Measurements from ENCODE around the gene CFDP1.

Gene CFDP1

DNA sequence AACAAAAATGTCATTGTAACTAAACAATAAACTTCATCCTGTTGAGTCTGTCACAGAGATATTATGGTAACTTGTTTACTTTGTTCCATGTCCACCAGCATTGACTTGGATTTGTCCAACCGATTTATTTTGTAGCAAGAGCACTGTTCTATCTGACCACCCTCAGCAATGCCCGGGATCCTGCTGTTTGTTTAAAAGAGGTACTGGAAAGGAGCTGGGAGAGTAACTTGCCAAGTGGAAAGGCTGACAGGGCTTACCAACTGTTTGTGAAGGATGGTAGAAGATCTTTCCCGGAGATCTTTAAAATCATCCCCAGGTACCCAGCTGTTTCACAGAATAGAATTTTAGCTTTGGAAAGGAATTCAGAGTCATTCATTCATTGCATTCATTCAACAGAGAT lies 122.8 kb downstream of the CFDP1 start:
- TF ChIP-seq FOXP2 (optimal IDR thresholded peaks at IDR 0.05; ENCODE audit: borderline replicate concordance, extremely low read depth, extremely low read length, insufficient read depth) (no peak), TAF1 (IDR thresholded peaks at IDR 0.05; ENCODE audit: borderline replicate concordance, insufficient read depth, low read length) (no peak), SIN3A (IDR thresholded peaks at IDR 0.05; ENCODE audit: borderline replicate concordance, insufficient read depth, low read length) (no peak), POLR2AphosphoS5 (IDR thresholded peaks at IDR 0.05; ENCODE audit: low read depth, low read length) (no peak)
- TF ChIP-seq, protein P1, sequence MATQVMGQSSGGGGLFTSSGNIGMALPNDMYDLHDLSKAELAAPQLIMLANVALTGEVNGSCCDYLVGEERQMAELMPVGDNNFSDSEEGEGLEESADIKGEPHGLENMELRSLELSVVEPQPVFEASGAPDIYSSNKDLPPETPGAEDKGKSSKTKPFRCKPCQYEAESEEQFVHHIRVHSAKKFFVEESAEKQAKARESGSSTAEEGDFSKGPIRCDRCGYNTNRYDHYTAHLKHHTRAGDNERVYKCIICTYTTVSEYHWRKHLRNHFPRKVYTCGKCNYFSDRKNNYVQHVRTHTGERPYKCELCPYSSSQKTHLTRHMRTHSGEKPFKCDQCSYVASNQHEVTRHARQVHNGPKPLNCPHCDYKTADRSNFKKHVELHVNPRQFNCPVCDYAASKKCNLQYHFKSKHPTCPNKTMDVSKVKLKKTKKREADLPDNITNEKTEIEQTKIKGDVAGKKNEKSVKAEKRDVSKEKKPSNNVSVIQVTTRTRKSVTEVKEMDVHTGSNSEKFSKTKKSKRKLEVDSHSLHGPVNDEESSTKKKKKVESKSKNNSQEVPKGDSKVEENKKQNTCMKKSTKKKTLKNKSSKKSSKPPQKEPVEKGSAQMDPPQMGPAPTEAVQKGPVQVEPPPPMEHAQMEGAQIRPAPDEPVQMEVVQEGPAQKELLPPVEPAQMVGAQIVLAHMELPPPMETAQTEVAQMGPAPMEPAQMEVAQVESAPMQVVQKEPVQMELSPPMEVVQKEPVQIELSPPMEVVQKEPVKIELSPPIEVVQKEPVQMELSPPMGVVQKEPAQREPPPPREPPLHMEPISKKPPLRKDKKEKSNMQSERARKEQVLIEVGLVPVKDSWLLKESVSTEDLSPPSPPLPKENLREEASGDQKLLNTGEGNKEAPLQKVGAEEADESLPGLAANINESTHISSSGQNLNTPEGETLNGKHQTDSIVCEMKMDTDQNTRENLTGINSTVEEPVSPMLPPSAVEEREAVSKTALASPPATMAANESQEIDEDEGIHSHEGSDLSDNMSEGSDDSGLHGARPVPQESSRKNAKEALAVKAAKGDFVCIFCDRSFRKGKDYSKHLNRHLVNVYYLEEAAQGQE (IDR thresholded peaks at IDR 0.05; ENCODE audit: insufficient read depth in 1 of 2, low read depth in 2 of 2, low read length in 2 of 2): no peak

DNA sequence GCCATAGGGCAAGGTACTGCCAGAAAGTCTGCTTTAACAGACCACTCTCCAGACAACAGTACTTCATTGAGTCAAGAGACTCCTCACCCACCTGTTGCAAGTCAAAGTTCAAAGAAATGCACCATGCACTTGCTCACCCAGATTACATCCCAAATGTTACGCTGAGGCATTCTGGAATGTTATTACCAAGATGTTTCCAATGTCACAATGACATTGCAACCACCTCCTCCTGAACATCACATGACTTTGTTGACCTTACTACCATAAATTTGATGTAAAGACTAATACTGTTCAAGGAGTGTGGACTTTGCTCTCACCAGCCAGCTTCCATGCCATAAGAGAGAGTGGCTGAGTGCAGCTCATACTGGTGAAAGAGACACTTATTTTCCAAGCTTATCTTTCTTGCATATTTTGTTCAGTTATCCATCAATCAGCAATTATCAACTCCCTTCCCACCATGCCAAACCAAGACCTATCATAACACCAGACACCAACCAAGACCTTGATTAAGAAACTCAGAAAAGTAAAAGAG lies 123.3 kb downstream of the CFDP1 start:
- no peak for TF ChIP-seq SIN3A (IDR thresholded peaks at IDR 0.05; ENCODE audit: borderline replicate concordance, insufficient read depth, low read length)
- no peak for TF ChIP-seq FOXP2 (optimal IDR thresholded peaks at IDR 0.05; ENCODE audit: borderline replicate concordance, extremely low read depth, extremely low read length, insufficient read depth)
- TF ChIP-seq POLR2AphosphoS5 (IDR thresholded peaks at IDR 0.05; ENCODE audit: low read depth, low read length): no peak
- TF ChIP-seq, protein P1 (IDR thresholded peaks at IDR 0.05; ENCODE audit: insufficient read depth in 1 of 2, low read depth in 2 of 2, low read length in 2 of 2): no peak
- no peak for TF ChIP-seq TAF1 (IDR thresholded peaks at IDR 0.05; ENCODE audit: borderline replicate concordance, insufficient read depth, low read length)

DNA sequence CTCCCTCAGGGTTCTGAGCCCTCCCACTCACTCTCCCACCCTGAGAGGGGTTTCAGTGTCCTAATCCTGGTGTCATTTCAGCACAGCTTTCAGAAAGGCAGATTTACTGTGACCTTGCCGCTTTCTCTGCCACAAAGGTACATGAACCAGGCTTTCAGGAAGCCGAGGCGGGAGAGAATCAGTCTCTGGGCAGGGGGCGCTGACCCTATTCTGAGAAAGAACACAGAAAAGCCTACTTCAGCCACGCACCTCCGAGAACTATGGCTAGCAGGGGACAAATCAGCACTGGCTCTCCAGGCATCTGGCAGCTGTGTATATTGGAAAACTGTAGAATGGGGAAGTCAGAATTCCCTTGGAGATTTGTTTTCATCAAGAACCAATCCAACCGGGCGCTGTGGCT lies 124.1 kb downstream of the CFDP1 start:
- TF ChIP-seq FOXP2 (optimal IDR thresholded peaks at IDR 0.05; ENCODE audit: borderline replicate concordance, extremely low read depth, extremely low read length, insufficient read depth): no peak
- no peak for TF ChIP-seq POLR2AphosphoS5 (IDR thresholded peaks at IDR 0.05; ENCODE audit: low read depth, low read length)
- TF ChIP-seq SIN3A (IDR thresholded peaks at IDR 0.05; ENCODE audit: borderline replicate concordance, insufficient read depth, low read length): no peak
- no peak for TF ChIP-seq TAF1 (IDR thresholded peaks at IDR 0.05; ENCODE audit: borderline replicate concordance, insufficient read depth, low read length)
- TF ChIP-seq, protein P1 (IDR thresholded peaks at IDR 0.05; ENCODE audit: insufficient read depth in 1 of 2, low read depth in 2 of 2, low read length in 2 of 2): no peak

DNA sequence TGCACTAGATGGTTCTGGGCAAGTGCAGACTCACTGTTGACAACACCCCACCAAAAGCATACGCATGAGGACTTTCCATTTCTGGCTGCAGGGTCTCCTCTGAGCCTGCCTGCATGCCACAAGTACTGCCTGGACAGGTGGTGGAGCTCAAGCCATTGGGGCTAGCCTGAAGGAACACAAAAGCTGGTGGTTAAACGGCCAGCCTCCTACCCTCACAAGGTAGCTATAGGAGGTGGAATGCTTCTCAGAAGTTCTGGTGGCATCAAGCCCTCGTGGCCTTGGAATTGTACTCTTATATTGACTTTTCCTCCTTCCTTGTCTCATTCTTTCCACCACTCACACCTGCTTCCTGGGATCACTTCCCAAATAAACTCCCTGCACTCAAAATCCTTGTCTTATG lies 125.3 kb downstream of the CFDP1 start:
- no peak for TF ChIP-seq FOXP2 (optimal IDR thresholded peaks at IDR 0.05; ENCODE audit: borderline replicate concordance, extremely low read depth, extremely low read length, insufficient read depth)
- TF ChIP-seq TAF1 (IDR thresholded peaks at IDR 0.05; ENCODE audit: borderline replicate concordance, insufficient read depth, low read length): no peak
- TF ChIP-seq POLR2AphosphoS5 (IDR thresholded peaks at IDR 0.05; ENCODE audit: low read depth, low read length): no peak
- TF ChIP-seq SIN3A (IDR thresholded peaks at IDR 0.05; ENCODE audit: borderline replicate concordance, insufficient read depth, low read length): no peak
- TF ChIP-seq, protein P1 (IDR thresholded peaks at IDR 0.05; ENCODE audit: insufficient read depth in 1 of 2, low read depth in 2 of 2, low read length in 2 of 2): no peak

DNA sequence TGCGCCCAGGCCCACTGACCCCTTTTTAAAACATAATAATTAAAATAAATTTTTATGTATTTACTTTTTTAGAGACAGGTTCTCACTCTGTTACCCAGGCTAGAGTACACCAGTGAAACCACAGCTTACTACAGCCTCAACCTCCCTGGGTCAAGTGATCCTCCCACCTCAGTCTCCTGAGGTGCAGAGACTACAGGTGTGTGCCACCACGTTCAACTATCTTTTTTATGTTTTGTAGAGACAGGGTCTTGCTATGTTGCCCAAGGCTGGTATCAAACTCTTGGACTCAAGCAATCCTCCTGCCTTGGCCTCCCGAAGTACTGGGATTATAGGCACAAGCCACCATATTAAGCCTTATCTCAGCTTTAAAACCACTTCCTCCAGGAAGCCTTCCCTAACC lies 125.8 kb downstream of the CFDP1 start:
- TF ChIP-seq POLR2AphosphoS5 (IDR thresholded peaks at IDR 0.05; ENCODE audit: low read depth, low read length) (no peak), TAF1 (IDR thresholded peaks at IDR 0.05; ENCODE audit: borderline replicate concordance, insufficient read depth, low read length) (no peak), FOXP2 (optimal IDR thresholded peaks at IDR 0.05; ENCODE audit: borderline replicate concordance, extremely low read depth, extremely low read length, insufficient read depth) (no peak), SIN3A (IDR thresholded peaks at IDR 0.05; ENCODE audit: borderline replicate concordance, insufficient read depth, low read length) (no peak)
- TF ChIP-seq, protein P1 (IDR thresholded peaks at IDR 0.05; ENCODE audit: insufficient read depth in 1 of 2, low read depth in 2 of 2, low read length in 2 of 2): no peak

Data from PFSK-1 (cell line).